C4-2B (cell line): ENCODE measurements around the gene ZKSCAN2.

ENCODE experiments used
- CTCF ChIP-seq: fragments of 450-650 bp; conservative IDR thresholded peaks from 2 replicates; pipeline ENCODE4 v1.5.1; 2017; ENCODE audit warnings: mild to moderate bottlenecking
- ZFX ChIP-seq: fragments of 450-650 bp; IDR thresholded peaks from 2 replicates; pipeline ENCODE4 v1.6.1; 2017

GRCh38 chr16:25210758-25211157, 46.9 kb downstream of the ZKSCAN2 start:
- TF ChIP-seq CTCF = no peak
- no peak for TF ChIP-seq ZFX
